KBM-7 (cell line): ENCODE data around the gene PRPF6.

Experiments
- DNase-seq: peaks from one replicate; pipeline ENCODE4 v3.0.0-alpha.2; 2015
- in situ Hi-C: fragments of 300-500 bp; cut with MboI; formaldehyde crosslinking; loops from 2 replicates; pipeline ENCODE4 v1.14.3; 2020; ENCODE audit warnings: low sequenced_read_pairs, low pct_unique_long_range_greater_than_20kb, mixed read lengths

PRPF6 gene

GRCh38 chr20:64039293-64040160 is 58.6 kb downstream of the PRPF6 start:
- no peak for DNase-seq
- in situ Hi-C loops = no loop called here

GRCh38 chr20:64040231-64041039 is 59.5 kb downstream of the PRPF6 start:
- DNase-seq = no peak
- in situ Hi-C loops = no loop called here

- in situ Hi-C loops = no loop called here
- DNase-seq = peak; percentile 66
Measured at GRCh38 chr20:64041040-64041780, 60.3 kb downstream of the PRPF6 start.

- no peak for DNase-seq
- in situ Hi-C loops = no loop called here
Measured at GRCh38 chr20:64041781-64042053, 60.8 kb downstream of the PRPF6 start.

GRCh38 chr20:64042054-64042781 is 61.3 kb downstream of the PRPF6 start:
- in situ Hi-C loops = no loop called here
- peak; percentile 48 for DNase-seq

- in situ Hi-C loops = no loop called here
- DNase-seq = no peak
Measured at GRCh38 chr20:64043768-64044167, 62.8 kb downstream of the PRPF6 start.

GRCh38 chr20:64044484-64045247 is 63.7 kb downstream of the PRPF6 start:
- DNase-seq = no peak
- in situ Hi-C loops = no loop called here

- in situ Hi-C loops = no loop called here
- DNase-seq = no peak
Measured at GRCh38 chr20:64045346-64046011, 64.5 kb downstream of the PRPF6 start.

- in situ Hi-C loops = no loop called here
- no peak for DNase-seq
Measured at GRCh38 chr20:64047046-64047389, 66.1 kb downstream of the PRPF6 start.

- DNase-seq = no peak
- in situ Hi-C loops = no loop called here
Measured at GRCh38 chr20:64047968-64048401, 67.1 kb downstream of the PRPF6 start.

- no peak for DNase-seq
- in situ Hi-C loops = no loop called here
Measured at GRCh38 chr20:64048402-64049044, 67.6 kb downstream of the PRPF6 start.

GRCh38 chr20:64049060-64049877 is 68.3 kb downstream of the PRPF6 start, which contains the start of gene SOX18:
TSS of gene SOX18 (minus strand) at chr20:64049639. CDS start at chr20:64049516, 123 bp downstream.
- in situ Hi-C loops = no loop called here
- no peak for DNase-seq

GRCh38 chr20:64049878-64050260 is 68.9 kb downstream of the PRPF6 start:
- in situ Hi-C loops = no loop called here
- DNase-seq = peak; percentile 30

GRCh38 chr20:64050261-64051032 is 69.5 kb downstream of the PRPF6 start:
- no peak for DNase-seq
- in situ Hi-C loops = no loop called here

GRCh38 chr20:64051033-64051452 is 70.1 kb downstream of the PRPF6 start:
- in situ Hi-C loops = no loop called here

More at GRCh38 chr20:64051033-64051452, 70.1 kb downstream of the PRPF6 start:
- DNase-seq = no peak
